Thyroid gland (tissue), 4 donors: ENCODE results near the gene HIVEP3. TPM values are rescaled to one million over a fixed set of nuclear protein-coding genes. Genes with fewer than 3 reads are reported as not detected.

Experiments used
- DNase-seq, 2 donors: peaks; one replicate each; pipeline ENCODE4 v3.0.0-alpha.2; 2019
- H3K27ac ChIP-seq, 3 donors: fragments of 200-600 bp; sonication (generic); 1 replicate in 2 of 3; 2 replicates in 1 of 3; pipeline ENCODE4 v1.5.1; 2016 to 2019; ENCODE audit warnings: mild to moderate bottlenecking in 1 of 3, moderate library complexity in 1 of 3
- H3K27me3 ChIP-seq: fragments of 200-600 bp; sonication (generic); one replicate; pipeline ENCODE4 v1.5.1; 2019
- H3K36me3 ChIP-seq, 2 donors: fragments of 200-600 bp; sonication (generic); one replicate each; pipeline ENCODE4 v1.5.1; 2016 to 2019
- H3K4me1 ChIP-seq, 2 donors: fragments of 200-600 bp; sonication (generic); one replicate each; pipeline ENCODE4 v1.5.1; 2017 to 2019
- H3K4me3 ChIP-seq, 3 donors: fragments of 200-600 bp; sonication (generic); replicated peaks in 1 of 3; 1 replicate in 2 of 3; 2 replicates in 1 of 3; pipeline ENCODE4 v1.5.1; 2016; ENCODE audit warnings: mild to moderate bottlenecking in 1 of 3
- H3K9me3 ChIP-seq: fragments of 200-600 bp; sonication (generic); one replicate; pipeline ENCODE4 v1.5.1; 2017
- CTCF ChIP-seq, 6 experiments: fragments of 200-600 bp in 3 of 6; fragments of 450-650 bp in 3 of 6; sonication (generic) in 3 of 6; IDR thresholded peaks; one replicate each; pipeline ENCODE4 v1.5.1; 2016 to 2019; ENCODE audit warnings: antibody characterized with exemption in 6 of 6, mild to moderate bottlenecking in 2 of 6, inconsistent platforms in 1 of 6, moderate library complexity in 1 of 6
- POLR2A ChIP-seq, 2 donors: fragments of 450-650 bp; IDR thresholded peaks; one replicate each; pipeline ENCODE4 v1.6.1; 2017; ENCODE audit warnings: antibody characterized with exemption in 2 of 2, mild to moderate bottlenecking in 2 of 2, moderate library complexity in 1 of 2
- WGBS, 2 donors: methylation state at CpG; one replicate each; pipeline ENCODE4 v1.1.5; 2017; 5-methylcytosine and 5-hydroxymethylcytosine counted together
- intact Hi-C: fragments of 100-400 bp; cut with DNase I; formaldehyde crosslinking; loops from one replicate; pipeline ENCODE4 v1.15.1; 2023
- total RNA-seq, 4 donors: library from RNA; depleted of rRNA; stranded (reverse); fragments of >200 nt; gene quantifications; one replicate each; pipeline ENCODE4 v1.2.3, GENCODE V29; 2016

The HIVEP3 gene
- total RNA-seq, 4 donors from 2014 or later: 9.7 to 13.5 (median 12.5) TPM

- Histone ChIP-seq H3K36me3 (no peaks in the 10 kb centered on the region), H3K4me1 (no peaks in the 10 kb centered on the region), H3K27ac (no peak overlapping the region), H3K4me3 (no peak overlapping the region), H3K27me3 (no peaks in the 10 kb centered on the region), H3K9me3 (no peaks in the 10 kb centered on the region)
- TF ChIP-seq CTCF (IDR thresholded peaks at IDR 0.05) (no peak), POLR2A (IDR thresholded peaks at IDR 0.05) (no peak)
- DNase-seq: no peak
- intact Hi-C loops: loop anchor here (10.0 kb wide), 1 partner anchor 225 kb away; no protein-coding TSS in a partner anchor
- WGBS, 2 donors: 74 to 78% methylated on average over 3 of the region's 3 CpGs
Measured at GRCh38 chr1:41809692-41810091, 109.0 kb downstream of the HIVEP3 start.

- Histone ChIP-seq H3K27ac (no peak overlapping the region), H3K4me1 (peaks cover 11% of the 10 kb centered on the region in 2 donors), H3K36me3 (no peaks in the 10 kb centered on the region), H3K27me3 (no peaks in the 10 kb centered on the region), H3K9me3 (no peaks in the 10 kb centered on the region), H3K4me3 (no peak overlapping the region)
- no peak for DNase-seq
- intact Hi-C loops: loop anchor here (10.0 kb wide), 1 partner anchor 227 kb away; no protein-coding TSS in a partner anchor
- 84 to 85% methylated on average over 6 of the region's 6 CpGs for WGBS, 2 donors
- TF ChIP-seq CTCF (IDR thresholded peaks at IDR 0.05) (no peak), POLR2A (IDR thresholded peaks at IDR 0.05) (no peak)
Measured at GRCh38 chr1:41807390-41807789, 111.3 kb downstream of the HIVEP3 start.

- no peak overlapping the region for H3K27ac ChIP-seq
- no peaks in the 10 kb centered on the region for H3K27me3 ChIP-seq
- TF ChIP-seq CTCF (IDR thresholded peaks at IDR 0.05) (no peak), POLR2A (IDR thresholded peaks at IDR 0.05) (no peak)
- no peaks in the 10 kb centered on the region for H3K36me3 ChIP-seq
- DNase-seq: no peak
- intact Hi-C loops: loop anchor here (10.0 kb wide), 1 partner anchor 228 kb away; no protein-coding TSS in a partner anchor
- H3K9me3 ChIP-seq: no peaks in the 10 kb centered on the region
- H3K4me1 ChIP-seq: peaks cover 11% of the 10 kb centered on the region in 2 donors
- 91 to 92% methylated on average over 9 to 13 of the region's 17 CpGs for WGBS, 2 donors
- H3K4me3 ChIP-seq: no peak overlapping the region
Measured at GRCh38 chr1:41806472-41807155, 112.1 kb downstream of the HIVEP3 start.

- intact Hi-C loops: loop anchor here (10.0 kb wide), 1 partner anchor 229 kb away; no protein-coding TSS in a partner anchor
- Histone ChIP-seq H3K27ac (no peak overlapping the region), H3K4me3 (no peak overlapping the region), H3K27me3 (no peaks in the 10 kb centered on the region), H3K9me3 (no peaks in the 10 kb centered on the region), H3K4me1 (peaks cover 11% of the 10 kb centered on the region in 2 donors), H3K36me3 (no peaks in the 10 kb centered on the region)
- DNase-seq: no peak
- WGBS, 2 donors: 89 to 93% methylated on average over 8 of the region's 8 CpGs
- TF ChIP-seq CTCF (IDR thresholded peaks at IDR 0.05): no peak
- TF ChIP-seq POLR2A (IDR thresholded peaks at IDR 0.05): no peak
Measured at GRCh38 chr1:41805771-41806471, 112.8 kb downstream of the HIVEP3 start.

GRCh38 chr1:41804176-41804575, 114.5 kb downstream of the HIVEP3 start:
- H3K27ac ChIP-seq: no peak overlapping the region
- WGBS, 2 donors: 83 to 86% methylated on average over 5 of the region's 5 CpGs

More at GRCh38 chr1:41804176-41804575, 114.5 kb downstream of the HIVEP3 start:
- no peak for DNase-seq
- intact Hi-C loops: loop anchor here (10.0 kb wide), 1 partner anchor 231 kb away; no protein-coding TSS in a partner anchor
- H3K4me3 ChIP-seq: no peak overlapping the region
- no peaks in the 10 kb centered on the region for H3K9me3 ChIP-seq
- TF ChIP-seq POLR2A (IDR thresholded peaks at IDR 0.05) (no peak), CTCF (IDR thresholded peaks at IDR 0.05) (no peak)
- H3K4me1 ChIP-seq: peaks cover 11% of the 10 kb centered on the region in 2 donors
- no peaks in the 10 kb centered on the region for H3K27me3 ChIP-seq
- no peaks in the 10 kb centered on the region for H3K36me3 ChIP-seq
